Measurements from ENCODE around the gene NAA11.

GRCh38 chr4:79317711-79318110 lies 8.2 kb downstream of the NAA11 start:
- TF ChIP-seq POLR2A (IDR thresholded peaks at IDR 0.05): no peak
- no peak for TF ChIP-seq CTCF (IDR thresholded peaks at IDR 0.05)
